Medulla oblongata (tissue), 1 donor: Measurements from ENCODE around the gene COX19.
"Not testable (repeated sequence)": the region's sequence is repeated elsewhere in the genome, so short reads cannot be mapped to it uniquely, and the experiment has no call there.

Experiments
- DNase-seq: peaks from one replicate; pipeline ENCODE4 v3.0.0-alpha.2; 2015; ENCODE audit errors: extremely low spot score

COX19 gene

GRCh38 chr7:1010226-1010625 lies 34.9 kb upstream of the COX19 start:
- DNase-seq, result no peak

GRCh38 chr7:1009747-1010146 lies 34.4 kb upstream of the COX19 start:
- DNase-seq, result no peak

- DNase-seq, result no peak
Measured at GRCh38 chr7:1008733-1009363, 33.5 kb upstream of the COX19 start.

- DNase-seq, result no peak
Measured at GRCh38 chr7:1007901-1008300, 32.6 kb upstream of the COX19 start.

- no peak for DNase-seq
Measured at GRCh38 chr7:1005303-1005702, 30.0 kb upstream of the COX19 start.

- no peak for DNase-seq
Measured at GRCh38 chr7:1004018-1004852, 28.9 kb upstream of the COX19 start.

GRCh38 chr7:1002445-1002844 lies 27.1 kb upstream of the COX19 start:
- not testable (repeated sequence) for DNase-seq

GRCh38 chr7:1002026-1002425 lies 26.7 kb upstream of the COX19 start:
- DNase-seq, result not testable (repeated sequence)

GRCh38 chr7:1001069-1001770 lies 25.9 kb upstream of the COX19 start:
- DNase-seq, result not testable (repeated sequence)

- DNase-seq, result no peak
Measured at GRCh38 chr7:999941-1000935, 24.9 kb upstream of the COX19 start.

GRCh38 chr7:999149-999879 lies 24.0 kb upstream of the COX19 start:
- DNase-seq, result no peak

- no peak for DNase-seq
Measured at GRCh38 chr7:997404-998395, 22.4 kb upstream of the COX19 start.

GRCh38 chr7:996079-996872 lies 20.9 kb upstream of the COX19 start:
- DNase-seq, result no peak

- no peak for DNase-seq
Measured at GRCh38 chr7:995571-995970, 20.2 kb upstream of the COX19 start.

- no peak for DNase-seq
Measured at GRCh38 chr7:994592-995308, 19.4 kb upstream of the COX19 start.

- DNase-seq, result peak; percentile 99
Measured at GRCh38 chr7:992709-993607, 17.6 kb upstream of the COX19 start.
